Loucy (cell line): ENCODE results near the gene GABBR1.

Experiments used
- CTCF ChIP-seq: fragments of 200-600 bp; sonication (generic); conservative IDR thresholded peaks from 2 replicates; pipeline ENCODE4 v1.5.1; 2014; ENCODE audit warnings: mild to moderate bottlenecking, antibody characterized with exemption, low read length
- EZH2phosphoT487 ChIP-seq: fragments of 200-600 bp; IDR thresholded peaks from 2 replicates; pipeline ENCODE4 v1.6.1; 2018; ENCODE audit warnings: antibody characterized with exemption, mild to moderate bottlenecking, moderate library complexity, borderline replicate concordance

DNA sequence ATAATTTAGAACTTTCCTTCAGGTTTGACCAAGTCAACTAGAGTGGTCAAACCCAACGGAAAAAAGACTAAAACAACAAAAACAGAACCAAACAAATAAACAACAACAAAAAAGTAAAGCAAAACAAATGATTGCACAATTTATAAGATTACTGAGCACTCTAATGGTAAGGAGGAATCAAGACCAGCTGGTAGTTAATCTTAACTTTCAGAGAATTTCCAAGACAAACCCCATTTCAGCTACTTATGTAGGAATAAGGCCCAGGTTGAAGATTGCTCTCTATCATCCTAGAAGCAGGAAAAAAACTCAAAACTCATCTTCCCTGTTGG is 107.7 kb downstream of the GABBR1 start:
- TF ChIP-seq CTCF (no peak), EZH2phosphoT487 (no peak)
